ENCODE measurements around the gene NDUFA12. TPM values are rescaled to one million over a fixed set of nuclear protein-coding genes. Genes with fewer than 3 reads are reported as not detected.

NDUFA12 gene
- total RNA-seq, 1 donor from 2014 or later = 104 TPM

GRCh38 chr12:94980577-94980976, 22.9 kb downstream of the NDUFA12 start:
- peak; percentile 52 to 53 for DNase-seq (ENCODE audit: low read depth in 2 of 2)

- DNase-seq (ENCODE audit: low read depth in 2 of 2) = no peak
Observed at GRCh38 chr12:94979941-94980340, 23.6 kb downstream of the NDUFA12 start.

GRCh38 chr12:94977766-94978468, 25.6 kb downstream of the NDUFA12 start:
- no peak for DNase-seq (ENCODE audit: low read depth in 2 of 2)

GRCh38 chr12:94973221-94973620, 30.3 kb downstream of the NDUFA12 start:
- DNase-seq (ENCODE audit: low read depth in 2 of 2) = peak in 1 of 2 donors; percentile 16

GRCh38 chr12:94972795-94973194, 30.7 kb downstream of the NDUFA12 start:
- no peak for DNase-seq (ENCODE audit: low read depth in 2 of 2)

GRCh38 chr12:94971923-94972322, 31.6 kb downstream of the NDUFA12 start:
- no peak for DNase-seq (ENCODE audit: low read depth in 2 of 2)

- no peak for DNase-seq (ENCODE audit: low read depth in 2 of 2)
Observed at GRCh38 chr12:94970560-94970959, 32.9 kb downstream of the NDUFA12 start.

- no peak for DNase-seq (ENCODE audit: low read depth in 2 of 2)
Observed at GRCh38 chr12:94969424-94969823, 34.1 kb downstream of the NDUFA12 start.

- no peak for DNase-seq (ENCODE audit: low read depth in 2 of 2)
Observed at GRCh38 chr12:94965982-94966630, 37.4 kb downstream of the NDUFA12 start.

- DNase-seq (ENCODE audit: low read depth in 2 of 2) = no peak
Observed at GRCh38 chr12:94963649-94964048, 39.8 kb downstream of the NDUFA12 start.

- DNase-seq (ENCODE audit: low read depth in 2 of 2) = no peak
Observed at GRCh38 chr12:94962670-94963069, 40.8 kb downstream of the NDUFA12 start.

- DNase-seq (ENCODE audit: low read depth in 2 of 2) = no peak
Observed at GRCh38 chr12:94961911-94962310, 41.6 kb downstream of the NDUFA12 start.

GRCh38 chr12:94961256-94961824, 42.2 kb downstream of the NDUFA12 start:
- no peak for DNase-seq (ENCODE audit: low read depth in 2 of 2)

- DNase-seq (ENCODE audit: low read depth in 2 of 2) = no peak
Observed at GRCh38 chr12:94957006-94957405, 46.5 kb downstream of the NDUFA12 start.

- no peak for DNase-seq (ENCODE audit: low read depth in 2 of 2)
Observed at GRCh38 chr12:94954948-94955592, 48.4 kb downstream of the NDUFA12 start.

- DNase-seq (ENCODE audit: low read depth in 2 of 2) = peak; percentile 10 to 70
Observed at GRCh38 chr12:94954029-94954685, 49.3 kb downstream of the NDUFA12 start.

GRCh38 chr12:94952325-94952724, 51.2 kb downstream of the NDUFA12 start:
- no peak for DNase-seq (ENCODE audit: low read depth in 2 of 2)

GRCh38 chr12:94951071-94951934, 52.2 kb downstream of the NDUFA12 start:
- no peak for DNase-seq (ENCODE audit: low read depth in 2 of 2)

GRCh38 chr12:94948232-94948810, 55.2 kb downstream of the NDUFA12 start:
- DNase-seq (ENCODE audit: low read depth in 2 of 2) = no peak

- no peak for DNase-seq (ENCODE audit: low read depth in 2 of 2)
Observed at GRCh38 chr12:94942663-94943062, 60.8 kb downstream of the NDUFA12 start.

Measured in lung microvascular endothelial cell (primary cell).